ENCODE data around the gene KCNMA1. TPM values are rescaled to one million over a fixed set of nuclear protein-coding genes. Genes with fewer than 3 reads are reported as not detected.
A peak's percentile ranks its signal among the peaks of the same experiment; 100 is the strongest.
"Not testable (repeated sequence)": the region's sequence is repeated elsewhere in the genome, so short reads cannot be mapped to it uniquely, and the experiment has no call there.

The KCNMA1 gene
- total RNA-seq, 1 donor from 2014 or later: 15.3 TPM

GRCh38 chr10:77422491-77423338 lies 214.9 kb downstream of the KCNMA1 start:
- peak; percentile 61 for DNase-seq (ENCODE audit: low read depth)

GRCh38 chr10:77421591-77421990 lies 216.0 kb downstream of the KCNMA1 start:
- peak; percentile 61 for DNase-seq (ENCODE audit: low read depth)

GRCh38 chr10:77420947-77421523 lies 216.6 kb downstream of the KCNMA1 start:
- DNase-seq (ENCODE audit: low read depth): no peak

GRCh38 chr10:77419979-77420378 lies 217.6 kb downstream of the KCNMA1 start:
- no peak for DNase-seq (ENCODE audit: low read depth)

- no peak for DNase-seq (ENCODE audit: low read depth)
These were observed 218.6 kb downstream of the KCNMA1 start for GRCh38 chr10:77419056-77419455.

- peak; percentile 34 for DNase-seq (ENCODE audit: low read depth)
These were observed 219.6 kb downstream of the KCNMA1 start for GRCh38 chr10:77417806-77418640.

GRCh38 chr10:77417359-77417758 lies 220.2 kb downstream of the KCNMA1 start:
- DNase-seq (ENCODE audit: low read depth): no peak

GRCh38 chr10:77416311-77417135 lies 221.1 kb downstream of the KCNMA1 start:
- DNase-seq (ENCODE audit: low read depth): peak; percentile 66

GRCh38 chr10:77415313-77415960 lies 222.2 kb downstream of the KCNMA1 start:
- no peak for DNase-seq (ENCODE audit: low read depth)

GRCh38 chr10:77413231-77413630 lies 224.4 kb downstream of the KCNMA1 start:
- no peak for DNase-seq (ENCODE audit: low read depth)

- DNase-seq (ENCODE audit: low read depth): not testable (repeated sequence)
These were observed 225.0 kb downstream of the KCNMA1 start for GRCh38 chr10:77412573-77413133.

- DNase-seq (ENCODE audit: low read depth): no peak
These were observed 225.8 kb downstream of the KCNMA1 start for GRCh38 chr10:77411805-77412204.

- DNase-seq (ENCODE audit: low read depth): no peak
These were observed 227.1 kb downstream of the KCNMA1 start for GRCh38 chr10:77410523-77410922.

- DNase-seq (ENCODE audit: low read depth): peak; percentile 44
These were observed 227.7 kb downstream of the KCNMA1 start for GRCh38 chr10:77409697-77410471.

GRCh38 chr10:77408259-77408658 lies 229.3 kb downstream of the KCNMA1 start:
- no peak for DNase-seq (ENCODE audit: low read depth)

- peak; percentile 87 for DNase-seq (ENCODE audit: low read depth)
These were observed 230.7 kb downstream of the KCNMA1 start for GRCh38 chr10:77406764-77407430.

- peak; percentile 89 for DNase-seq (ENCODE audit: low read depth)
These were observed 231.8 kb downstream of the KCNMA1 start for GRCh38 chr10:77405771-77406241.

GRCh38 chr10:77404810-77405209 lies 232.8 kb downstream of the KCNMA1 start:
- DNase-seq (ENCODE audit: low read depth): no peak

GRCh38 chr10:77403761-77404160 lies 233.8 kb downstream of the KCNMA1 start:
- DNase-seq (ENCODE audit: low read depth): no peak
